Type B pancreatic cell (in vitro differentiated cells): ENCODE results near the gene TULP3. TPM values are rescaled to one million over a fixed set of nuclear protein-coding genes. Genes with fewer than 3 reads are reported as not detected.

Experiments used
- DNase-seq: peaks from one replicate; pipeline ENCODE4 v3.0.0; 2021; ENCODE audit warnings: mixed read lengths; ENCODE audit not compliant: unreplicated experiment; ENCODE audit errors: extremely low spot score
- H3K27ac Mint-ChIP-seq: 2 replicates; pipeline ENCODE4 v1.8.0; 2021; ENCODE audit warnings: mild to moderate bottlenecking, mixed read lengths
- H3K27me3 Mint-ChIP-seq: 2 replicates; pipeline ENCODE4 v1.8.0; 2021; ENCODE audit warnings: mixed read lengths
- H3K36me3 Mint-ChIP-seq: 2 replicates; pipeline ENCODE4 v1.8.0; 2021; ENCODE audit warnings: mixed read lengths
- H3K4me1 Mint-ChIP-seq: one replicate; pipeline ENCODE4 v1.8.0; 2021; ENCODE audit warnings: mixed read lengths; ENCODE audit not compliant: unreplicated experiment
- H3K4me3 Mint-ChIP-seq: 2 replicates; pipeline ENCODE4 v1.8.0; 2021; ENCODE audit warnings: mild to moderate bottlenecking, mixed read lengths
- H3K9me3 Mint-ChIP-seq: 2 replicates; pipeline ENCODE4 v1.8.0; 2021; ENCODE audit warnings: mixed read lengths
- CTCF ChIP-seq: fragments of 200-600 bp; sonication (generic); conservative IDR thresholded peaks from 2 replicates; pipeline ENCODE4 v1.5.0; 2021; ENCODE audit warnings: antibody characterized with exemption, mild to moderate bottlenecking
- total RNA-seq: library from RNA; stranded (reverse); gene quantifications from 2 replicates; pipeline ENCODE4 v1.2.1, GENCODE V29; 2021; ENCODE audit warnings: low replicate concordance

The TULP3 gene
- total RNA-seq, 1 donor from 2014 or later, result 26.5 TPM

- no peaks in the 10 kb centered on the region for H3K4me1 Mint-ChIP-seq
- no peak overlapping the region for H3K4me3 Mint-ChIP-seq
- TF ChIP-seq CTCF, result no peak
- no peaks in the 10 kb centered on the region for H3K27me3 Mint-ChIP-seq
- H3K27ac Mint-ChIP-seq, result no peak overlapping the region
- no peaks in the 10 kb centered on the region for H3K9me3 Mint-ChIP-seq
- no peak for DNase-seq
- peaks cover 47% of the 10 kb centered on the region for H3K36me3 Mint-ChIP-seq
Measured at GRCh38 chr12:2924019-2924418, 33.3 kb downstream of the TULP3 start.

GRCh38 chr12:2925322-2925995, 34.8 kb downstream of the TULP3 start:
- H3K4me1 Mint-ChIP-seq, result no peaks in the 10 kb centered on the region
- peaks cover 44% of the 10 kb centered on the region for H3K36me3 Mint-ChIP-seq
- no peak for TF ChIP-seq CTCF
- no peak for DNase-seq
- H3K9me3 Mint-ChIP-seq, result no peaks in the 10 kb centered on the region
- no peak overlapping the region for H3K27ac Mint-ChIP-seq
- H3K27me3 Mint-ChIP-seq, result no peaks in the 10 kb centered on the region
- H3K4me3 Mint-ChIP-seq, result no peak overlapping the region

DNA sequence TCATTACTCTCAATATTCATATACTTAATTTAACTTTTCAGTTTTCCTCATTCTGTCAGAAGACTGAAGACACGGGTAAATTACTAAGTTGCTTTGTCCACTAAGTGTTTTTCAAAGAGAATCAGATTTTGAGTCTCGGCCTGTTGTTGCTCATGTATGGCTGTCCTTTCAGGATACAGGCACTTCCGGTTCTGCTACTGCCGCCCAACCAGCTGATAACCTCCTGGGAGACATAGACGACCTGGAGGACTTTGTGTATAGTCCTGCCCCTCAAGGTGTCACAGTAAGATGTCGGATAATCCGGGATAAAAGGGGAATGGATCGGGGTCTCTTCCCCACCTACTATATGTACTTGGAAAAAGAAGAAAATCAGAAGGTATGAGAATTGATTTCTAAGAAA, 40.2 kb downstream of the TULP3 start:
- peaks cover 42% of the 10 kb centered on the region for H3K36me3 Mint-ChIP-seq
- no peak for DNase-seq
- no peaks in the 10 kb centered on the region for H3K4me1 Mint-ChIP-seq
- H3K4me3 Mint-ChIP-seq, result no peak overlapping the region
- no peaks in the 10 kb centered on the region for H3K9me3 Mint-ChIP-seq
- no peak for TF ChIP-seq CTCF
- no peaks in the 10 kb centered on the region for H3K27me3 Mint-ChIP-seq
- H3K27ac Mint-ChIP-seq, result no peak overlapping the region

GRCh38 chr12:2933586-2933985, 42.9 kb downstream of the TULP3 start:
- Mint-ChIP-seq H3K36me3 (peaks cover 39% of the 10 kb centered on the region), H3K9me3 (no peaks in the 10 kb centered on the region)

GRCh38 chr12:2934371-2934770, 43.7 kb downstream of the TULP3 start:
- no peaks in the 10 kb centered on the region for H3K27me3 Mint-ChIP-seq
- no peak overlapping the region for H3K4me3 Mint-ChIP-seq
- H3K9me3 Mint-ChIP-seq, result no peaks in the 10 kb centered on the region
- TF ChIP-seq CTCF, result no peak
- H3K4me1 Mint-ChIP-seq, result no peaks in the 10 kb centered on the region
- H3K36me3 Mint-ChIP-seq, result peaks cover 39% of the 10 kb centered on the region
- H3K27ac Mint-ChIP-seq, result no peak overlapping the region
- no peak for DNase-seq

More at GRCh38 chr12:2933586-2933985, 42.9 kb downstream of the TULP3 start:
- Mint-ChIP-seq H3K27me3 (no peaks in the 10 kb centered on the region), H3K4me1 (no peaks in the 10 kb centered on the region), H3K27ac (no peak overlapping the region), H3K4me3 (no peak overlapping the region)
- TF ChIP-seq CTCF, result no peak
- DNase-seq, result no peak
